Caco-2 (cell line): ENCODE measurements around the gene AKR1C1. TPM values are rescaled to one million over a fixed set of nuclear protein-coding genes. Genes with fewer than 3 reads are reported as not detected.
"Not testable (repeated sequence)": the region's sequence is repeated elsewhere in the genome, so short reads cannot be mapped to it uniquely, and the experiment has no call there.

Source experiments
- BruUV-seq: library from RNA; stranded (reverse); fragments of 400-500 nt; replicated peaks from 2 replicates; lab custom pipeline; 2021; lab: Mats Ljungman, UMichigan
- CTCF ChIA-PET: fragments of 300-600 bp; sonication (Branson Sonifier 250); formaldehyde crosslinking; loops from one replicate; lab custom pipeline; 2022; ENCODE audit warnings: antibody characterized with exemption; lab: Charles Lee
- POLR2A ChIA-PET: fragments of 300-600 bp; sonication (Branson Sonifier 250); formaldehyde crosslinking; loops from one replicate; lab custom pipeline; 2022; ENCODE audit warnings: antibody characterized with exemption; lab: Charles Lee
- DNase-seq, 2 experiments: peaks; one replicate each; pipeline versions ENCODE4 v3.0.0 to v3.0.0-alpha.2; 2020 to 2022
- H3K27me3 ChIP-seq: replicated peaks from 2 replicates; pipeline ENCODE4 v1.6.0; 2011; ENCODE audit warnings: low read length; ENCODE audit not compliant: control insufficient read depth, insufficient read depth
- H3K36me3 ChIP-seq: 2 replicates; pipeline ENCODE4 v1.5.1; 2011; ENCODE audit warnings: low read length; ENCODE audit not compliant: control insufficient read depth, insufficient read depth
- H3K4me1 ChIP-seq: fragments of 250-450 bp; sonication (Bioruptor Pico); 2 replicates; pipeline ENCODE4 v1.5.1; 2020; ENCODE audit warnings: mild to moderate bottlenecking
- H3K4me3 ChIP-seq: 2 replicates; pipeline ENCODE4 v1.5.1; 2011; ENCODE audit warnings: low read depth, mild to moderate bottlenecking, control low read depth, low read length
- H3K9me3 ChIP-seq: fragments of 250-450 bp; sonication (Bioruptor Pico); 2 replicates; pipeline ENCODE4 v1.5.1; 2020; ENCODE audit warnings: mild to moderate bottlenecking, moderate library complexity
- H3K27ac Mint-ChIP-seq: one replicate; pipeline ENCODE4 v1.8.0; 2022; ENCODE audit warnings: mixed read lengths; ENCODE audit not compliant: unreplicated experiment
- H3K27me3 Mint-ChIP-seq: one replicate; pipeline ENCODE4 v1.8.0; 2022; ENCODE audit warnings: mixed read lengths; ENCODE audit not compliant: insufficient read depth, unreplicated experiment
- H3K36me3 Mint-ChIP-seq: one replicate; pipeline ENCODE4 v1.8.0; 2022; ENCODE audit warnings: mild to moderate bottlenecking, mixed read lengths; ENCODE audit not compliant: insufficient read depth, unreplicated experiment
- H3K4me1 Mint-ChIP-seq: one replicate; pipeline ENCODE4 v1.8.0; 2022; ENCODE audit warnings: low read depth, mixed read lengths; ENCODE audit not compliant: unreplicated experiment
- H3K4me3 Mint-ChIP-seq: one replicate; pipeline ENCODE4 v1.8.0; 2022; ENCODE audit warnings: mild to moderate bottlenecking, moderate library complexity, mixed read lengths; ENCODE audit not compliant: unreplicated experiment
- H3K9me3 Mint-ChIP-seq: one replicate; pipeline ENCODE4 v1.8.0; 2022; ENCODE audit warnings: mixed read lengths; ENCODE audit not compliant: unreplicated experiment
- intact Hi-C: fragments of 100-400 bp; cut with micrococcal nuclease; formaldehyde crosslinking; loops from one replicate; pipeline ENCODE4 v1.10.0; 2022; ENCODE audit not compliant: unreplicated experiment
- total RNA-seq: library from RNA; stranded (reverse); gene quantifications from 2 replicates; pipeline ENCODE4 v1.2.3, GENCODE V29; 2022
- TF ChIP-seq, protein P1 (sequence below), 2 experiments: fragments of 200-600 bp in 1 of 2; IDR thresholded peaks; 1 replicate in 1 of 2; 2 replicates in 1 of 2; pipeline versions ENCODE4 v1.5.1 to v1.8.0; 2011 to 2022; ENCODE audit warnings: antibody characterized with exemption in 1 of 2, control low read depth in 1 of 2, inconsistent platforms in 1 of 2, low read depth in 1 of 2, low read length in 1 of 2, mild to moderate bottlenecking in 1 of 2, moderate library complexity in 1 of 2; ENCODE audit not compliant: insufficient read depth in 1 of 2, severe bottlenecking in 1 of 2, unreplicated experiment in 1 of 2

The AKR1C1 gene
- total RNA-seq, 1 experiment from 2014 or later = 27.1 TPM

DNA sequence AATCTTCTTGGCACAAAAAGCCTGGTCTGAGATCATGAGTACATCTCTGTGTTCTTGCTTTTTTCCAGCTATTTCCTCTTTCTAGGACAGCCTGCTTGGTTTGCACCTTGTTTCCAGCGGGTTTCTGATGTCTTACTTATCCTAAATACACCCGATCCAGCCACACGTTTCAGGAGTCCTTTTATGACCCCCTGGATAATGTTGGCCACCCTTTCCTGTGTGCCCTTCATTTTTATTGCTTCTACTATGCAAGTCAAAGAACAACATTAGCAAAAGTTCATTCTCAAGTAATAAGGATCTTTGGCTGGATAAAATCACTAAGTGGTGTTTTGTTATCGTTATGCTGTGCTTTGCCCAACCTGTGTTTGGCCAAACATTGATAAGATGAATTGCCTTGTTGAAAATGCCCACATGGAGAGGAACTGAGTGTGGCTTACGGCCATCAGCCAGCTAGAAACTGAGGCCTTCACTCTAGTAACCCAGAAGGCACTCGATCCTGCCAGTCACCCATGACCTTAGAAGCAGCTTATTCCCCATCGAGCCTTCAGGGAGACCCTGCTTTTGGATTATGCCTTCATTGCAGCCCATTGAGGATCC is 28.7 kb upstream of the AKR1C1 start:
- BruUV-seq = no TSS peak
- H3K4me3 Mint-ChIP-seq = no peak overlapping the region
- POLR2A ChIA-PET = no interaction called here
- H3K4me1 ChIP-seq = peaks cover 7% of the 10 kb centered on the region
- no peaks in the 10 kb centered on the region for H3K9me3 ChIP-seq
- H3K36me3 Mint-ChIP-seq = no peaks in the 10 kb centered on the region
- peaks cover 15% of the 10 kb centered on the region for H3K9me3 Mint-ChIP-seq
- H3K27ac Mint-ChIP-seq = no peak overlapping the region
- TF ChIP-seq, protein P1, sequence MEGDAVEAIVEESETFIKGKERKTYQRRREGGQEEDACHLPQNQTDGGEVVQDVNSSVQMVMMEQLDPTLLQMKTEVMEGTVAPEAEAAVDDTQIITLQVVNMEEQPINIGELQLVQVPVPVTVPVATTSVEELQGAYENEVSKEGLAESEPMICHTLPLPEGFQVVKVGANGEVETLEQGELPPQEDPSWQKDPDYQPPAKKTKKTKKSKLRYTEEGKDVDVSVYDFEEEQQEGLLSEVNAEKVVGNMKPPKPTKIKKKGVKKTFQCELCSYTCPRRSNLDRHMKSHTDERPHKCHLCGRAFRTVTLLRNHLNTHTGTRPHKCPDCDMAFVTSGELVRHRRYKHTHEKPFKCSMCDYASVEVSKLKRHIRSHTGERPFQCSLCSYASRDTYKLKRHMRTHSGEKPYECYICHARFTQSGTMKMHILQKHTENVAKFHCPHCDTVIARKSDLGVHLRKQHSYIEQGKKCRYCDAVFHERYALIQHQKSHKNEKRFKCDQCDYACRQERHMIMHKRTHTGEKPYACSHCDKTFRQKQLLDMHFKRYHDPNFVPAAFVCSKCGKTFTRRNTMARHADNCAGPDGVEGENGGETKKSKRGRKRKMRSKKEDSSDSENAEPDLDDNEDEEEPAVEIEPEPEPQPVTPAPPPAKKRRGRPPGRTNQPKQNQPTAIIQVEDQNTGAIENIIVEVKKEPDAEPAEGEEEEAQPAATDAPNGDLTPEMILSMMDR (IDR thresholded peaks at IDR 0.05; ENCODE audit: insufficient read depth in 1 of 2, low read depth in 1 of 2, low read length in 1 of 2, severe bottlenecking in 1 of 2, unreplicated experiment in 1 of 2) = no peak
- H3K27me3 Mint-ChIP-seq = no peaks in the 10 kb centered on the region
- intact Hi-C loops = no loop called here
- CTCF ChIA-PET = no interaction called here
- no peak for DNase-seq
- no peaks in the 10 kb centered on the region for H3K27me3 ChIP-seq
- no peaks in the 10 kb centered on the region; the same call in 1 of the 2 replicates for H3K36me3 ChIP-seq
- H3K4me1 Mint-ChIP-seq = peaks cover 16% of the 10 kb centered on the region
- H3K4me3 ChIP-seq = no peak overlapping the region

- no peak for DNase-seq
- H3K9me3 ChIP-seq = no peaks in the 10 kb centered on the region
- H3K4me1 Mint-ChIP-seq = peaks cover 24% of the 10 kb centered on the region
- intact Hi-C loops = no loop called here
- CTCF ChIA-PET = no interaction called here
- no peak overlapping the region for H3K4me3 Mint-ChIP-seq
- no peak overlapping the region for H3K27ac Mint-ChIP-seq
- no peaks in the 10 kb centered on the region for H3K27me3 Mint-ChIP-seq
- H3K4me3 ChIP-seq = no peak overlapping the region
- POLR2A ChIA-PET = no interaction called here
- peaks cover 28% of the 10 kb centered on the region for H3K4me1 ChIP-seq
- BruUV-seq = no TSS peak
- no peaks in the 10 kb centered on the region; the same call in 1 of the 2 replicates for H3K36me3 ChIP-seq
- H3K9me3 Mint-ChIP-seq = peaks cover 15% of the 10 kb centered on the region
- TF ChIP-seq, protein P1 (IDR thresholded peaks at IDR 0.05; ENCODE audit: insufficient read depth in 1 of 2, low read depth in 1 of 2, low read length in 1 of 2, severe bottlenecking in 1 of 2, unreplicated experiment in 1 of 2) = no peak
- peaks cover 4% of the 10 kb centered on the region for H3K36me3 Mint-ChIP-seq
- no peaks in the 10 kb centered on the region for H3K27me3 ChIP-seq
Observed at GRCh38 chr10:4937346-4937745, 25.9 kb upstream of the AKR1C1 start.

DNA sequence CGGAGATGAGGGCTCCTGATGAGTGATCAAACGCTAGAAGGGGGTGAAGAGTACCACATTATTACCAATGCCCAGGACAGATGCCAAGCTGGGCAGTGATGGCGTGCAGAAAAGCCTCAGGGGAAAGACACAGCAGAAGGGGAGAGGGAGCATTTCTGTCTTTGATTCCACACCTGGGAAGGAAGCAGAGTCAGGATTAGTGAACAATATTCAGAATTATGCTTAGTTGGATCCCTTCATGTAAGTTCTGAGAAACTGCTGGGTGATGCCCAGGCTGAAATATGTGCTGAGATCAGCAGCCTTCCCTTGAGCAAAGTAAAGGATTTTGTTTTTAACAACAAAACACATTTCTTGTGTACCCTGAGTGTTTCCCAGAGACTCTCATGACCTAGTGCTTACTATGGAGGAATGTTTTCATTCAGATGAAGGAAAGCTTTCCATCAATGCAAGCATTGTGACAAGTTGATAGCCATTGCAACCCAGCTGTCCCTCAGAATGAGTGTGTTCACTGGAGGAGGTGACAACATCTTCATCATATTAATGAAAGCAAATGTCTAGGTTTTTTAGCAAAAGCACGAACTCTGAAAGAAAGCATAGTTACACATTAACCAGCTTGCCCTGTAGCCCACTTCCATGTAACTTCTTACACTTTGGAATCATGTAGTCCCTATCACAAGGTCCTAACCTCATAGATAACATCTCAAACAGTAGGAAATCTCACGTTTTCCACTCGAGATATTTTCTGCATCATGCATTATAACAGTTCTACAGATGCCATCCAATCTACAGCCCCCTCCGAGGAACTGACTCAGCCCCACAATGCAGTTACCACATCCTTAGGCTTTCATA is 23.8 kb upstream of the AKR1C1 start:
- ChIA-PET POLR2A (no interaction called here), CTCF (no interaction called here)
- peak overlapping the region; percentile 14 for H3K27ac Mint-ChIP-seq
- intact Hi-C loops = no loop called here
- H3K27me3 Mint-ChIP-seq = no peaks in the 10 kb centered on the region
- TF ChIP-seq, protein P1 (IDR thresholded peaks at IDR 0.05; ENCODE audit: insufficient read depth in 1 of 2, low read depth in 1 of 2, low read length in 1 of 2, severe bottlenecking in 1 of 2, unreplicated experiment in 1 of 2) = no peak
- H3K4me1 Mint-ChIP-seq = peaks cover 24% of the 10 kb centered on the region
- Histone ChIP-seq H3K27me3 (no peaks in the 10 kb centered on the region), H3K4me3 (no peak overlapping the region), H3K4me1 (peaks cover 31% of the 10 kb centered on the region), H3K9me3 (no peaks in the 10 kb centered on the region), H3K36me3 (no peaks in the 10 kb centered on the region)
- no peak overlapping the region for H3K4me3 Mint-ChIP-seq
- no TSS peak for BruUV-seq
- H3K36me3 Mint-ChIP-seq = peaks cover 4% of the 10 kb centered on the region
- peaks cover 17% of the 10 kb centered on the region for H3K9me3 Mint-ChIP-seq
- DNase-seq = no peak

DNA sequence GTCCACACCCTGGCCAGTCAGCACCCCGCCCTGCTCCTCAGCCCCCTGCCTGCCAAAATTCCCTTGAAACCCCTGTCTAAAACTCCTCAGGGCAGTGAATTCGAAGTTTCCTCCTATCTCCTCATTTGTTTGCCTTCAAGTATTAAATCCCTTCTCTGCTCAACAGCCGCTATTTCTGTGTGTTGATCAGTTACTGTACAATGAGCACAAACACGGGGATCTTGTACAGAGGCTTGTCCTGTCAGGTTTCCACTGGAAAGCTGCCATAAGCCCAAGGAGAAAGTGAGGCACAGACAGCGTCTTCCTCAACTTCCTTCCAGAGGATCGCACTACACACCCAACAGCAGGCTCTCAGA is 23.2 kb upstream of the AKR1C1 start:
- intact Hi-C loops, H3K27me3 Mint-ChIP-seq: not testable (repeated sequence)

More for the DNA sequence above, 23.2 kb upstream of the AKR1C1 start:
- POLR2A ChIA-PET, H3K36me3 ChIP-seq, DNase-seq, H3K27me3 ChIP-seq, H3K4me3 ChIP-seq, H3K9me3 ChIP-seq, BruUV-seq, CTCF ChIA-PET, H3K36me3 Mint-ChIP-seq, H3K4me3 Mint-ChIP-seq: not testable (repeated sequence)
- H3K9me3 Mint-ChIP-seq = peaks cover 19% of the 10 kb centered on the region
- peaks cover 31% of the 10 kb centered on the region for H3K4me1 ChIP-seq
- peaks cover 30% of the 10 kb centered on the region for H3K4me1 Mint-ChIP-seq
- peak overlapping the region; percentile 14 for H3K27ac Mint-ChIP-seq
